ENCODE data around the gene C1QA. TPM values are rescaled to one million over a fixed set of nuclear protein-coding genes. Genes with fewer than 3 reads are reported as not detected.

C1QA gene
- total and polyA plus RNA-seq, 2 of the 13 experiments (the other 11 are each of a cell fraction or from before 2014, with no cell fraction given): not detected

GRCh38 chr1:22618056-22618455 lies 18.4 kb upstream of the C1QA start:
- Histone ChIP-seq H3K36me3 (replicated peaks in 1 of 2; ENCODE audit: control insufficient read depth in 1 of 2, insufficient read depth in 2 of 2, low read length in 2 of 2) (no peaks in the 10 kb centered on the region), H3K9ac (ENCODE audit: insufficient read depth, low read depth, low read length) (no peak overlapping the region), H3K27ac (ENCODE audit: extremely low read length, insufficient read depth, low read length) (no peak overlapping the region), H3K4me3 (replicated peaks in 1 of 3; ENCODE audit: insufficient read depth in 1 of 3, low read depth in 2 of 3, low read length in 3 of 3) (no peak overlapping the region), H3K4me2 (ENCODE audit: low read depth, low read length) (no peak overlapping the region), H3K4me1 (ENCODE audit: insufficient read depth, low read length) (no peaks in the 10 kb centered on the region), H3K27me3 (ENCODE audit: control insufficient read depth in 1 of 2, insufficient read depth in 2 of 2, low read length in 2 of 2) (peaks cover 6 to 50% of the 10 kb centered on the region in 2 experiments), H3K9me3 (ENCODE audit: low read length) (no peaks in the 10 kb centered on the region), H2AFZ (ENCODE audit: low read length) (no peak overlapping the region), H3K79me2 (ENCODE audit: insufficient read depth, low read length) (no peaks in the 10 kb centered on the region), H4K20me1 (ENCODE audit: insufficient read depth, low read length) (0 out of 2 replicates have a peak, but pooled peaks cover 6% of the 10 kb centered on the region)
- no peak for DNase-seq (ENCODE audit: low spot score)
- ATAC-seq: no peak
- BruUV-seq (replicated peaks): no TSS peak
- POLR2A ChIA-PET: no interaction called here
- CTCF ChIA-PET (ENCODE audit: low intra/inter-chr PET ratio, low total read pairs): no interaction called here
- WGBS (ENCODE audit: low lambda C conversion rate): 9% methylated on average over 15 of the region's 16 CpGs
- TF ChIP-seq AGO1 (IDR thresholded peaks at IDR 0.05; ENCODE audit: low read depth, low read length, poor library complexity, severe bottlenecking) (no peak), TRIM24 (CRISPR knock-in tag; IDR thresholded peaks at IDR 0.05) (no peak), ZNF496 (CRISPR knock-in tag; IDR thresholded peaks at IDR 0.05; ENCODE audit: insufficient replicate concordance) (no peak), XRCC5 (optimal IDR thresholded peaks at IDR 0.05; ENCODE audit: low read length) (no peak), ZNF512B (CRISPR knock-in tag; IDR thresholded peaks at IDR 0.05; ENCODE audit: borderline replicate concordance) (no peak), GABPA (IDR thresholded peaks at IDR 0.05; ENCODE audit: low read depth, low read length) (no peak), GABPA (CRISPR knock-in tag; IDR thresholded peaks at IDR 0.05; ENCODE audit: low read depth) (no peak), NFIB (CRISPR knock-in tag; IDR thresholded peaks at IDR 0.05; ENCODE audit: borderline replicate concordance) (no peak), ZSCAN22 (CRISPR knock-in tag; IDR thresholded peaks at IDR 0.05) (no peak), PHF20 (CRISPR knock-in tag; IDR thresholded peaks at IDR 0.05) (no peak), ZNF790 (CRISPR knock-in tag; IDR thresholded peaks at IDR 0.05; ENCODE audit: borderline replicate concordance) (no peak), ZNF792 (CRISPR knock-in tag; IDR thresholded peaks at IDR 0.05) (no peak), ZNF607 (CRISPR knock-in tag; IDR thresholded peaks at IDR 0.05; ENCODE audit: borderline replicate concordance) (no peak), ATAD3A (CRISPR knock-in tag; IDR thresholded peaks at IDR 0.05) (no peak), REL (CRISPR knock-in tag; conservative IDR thresholded peaks at IDR 0.05) (no peak)
- TF ChIP-seq, protein P1, sequence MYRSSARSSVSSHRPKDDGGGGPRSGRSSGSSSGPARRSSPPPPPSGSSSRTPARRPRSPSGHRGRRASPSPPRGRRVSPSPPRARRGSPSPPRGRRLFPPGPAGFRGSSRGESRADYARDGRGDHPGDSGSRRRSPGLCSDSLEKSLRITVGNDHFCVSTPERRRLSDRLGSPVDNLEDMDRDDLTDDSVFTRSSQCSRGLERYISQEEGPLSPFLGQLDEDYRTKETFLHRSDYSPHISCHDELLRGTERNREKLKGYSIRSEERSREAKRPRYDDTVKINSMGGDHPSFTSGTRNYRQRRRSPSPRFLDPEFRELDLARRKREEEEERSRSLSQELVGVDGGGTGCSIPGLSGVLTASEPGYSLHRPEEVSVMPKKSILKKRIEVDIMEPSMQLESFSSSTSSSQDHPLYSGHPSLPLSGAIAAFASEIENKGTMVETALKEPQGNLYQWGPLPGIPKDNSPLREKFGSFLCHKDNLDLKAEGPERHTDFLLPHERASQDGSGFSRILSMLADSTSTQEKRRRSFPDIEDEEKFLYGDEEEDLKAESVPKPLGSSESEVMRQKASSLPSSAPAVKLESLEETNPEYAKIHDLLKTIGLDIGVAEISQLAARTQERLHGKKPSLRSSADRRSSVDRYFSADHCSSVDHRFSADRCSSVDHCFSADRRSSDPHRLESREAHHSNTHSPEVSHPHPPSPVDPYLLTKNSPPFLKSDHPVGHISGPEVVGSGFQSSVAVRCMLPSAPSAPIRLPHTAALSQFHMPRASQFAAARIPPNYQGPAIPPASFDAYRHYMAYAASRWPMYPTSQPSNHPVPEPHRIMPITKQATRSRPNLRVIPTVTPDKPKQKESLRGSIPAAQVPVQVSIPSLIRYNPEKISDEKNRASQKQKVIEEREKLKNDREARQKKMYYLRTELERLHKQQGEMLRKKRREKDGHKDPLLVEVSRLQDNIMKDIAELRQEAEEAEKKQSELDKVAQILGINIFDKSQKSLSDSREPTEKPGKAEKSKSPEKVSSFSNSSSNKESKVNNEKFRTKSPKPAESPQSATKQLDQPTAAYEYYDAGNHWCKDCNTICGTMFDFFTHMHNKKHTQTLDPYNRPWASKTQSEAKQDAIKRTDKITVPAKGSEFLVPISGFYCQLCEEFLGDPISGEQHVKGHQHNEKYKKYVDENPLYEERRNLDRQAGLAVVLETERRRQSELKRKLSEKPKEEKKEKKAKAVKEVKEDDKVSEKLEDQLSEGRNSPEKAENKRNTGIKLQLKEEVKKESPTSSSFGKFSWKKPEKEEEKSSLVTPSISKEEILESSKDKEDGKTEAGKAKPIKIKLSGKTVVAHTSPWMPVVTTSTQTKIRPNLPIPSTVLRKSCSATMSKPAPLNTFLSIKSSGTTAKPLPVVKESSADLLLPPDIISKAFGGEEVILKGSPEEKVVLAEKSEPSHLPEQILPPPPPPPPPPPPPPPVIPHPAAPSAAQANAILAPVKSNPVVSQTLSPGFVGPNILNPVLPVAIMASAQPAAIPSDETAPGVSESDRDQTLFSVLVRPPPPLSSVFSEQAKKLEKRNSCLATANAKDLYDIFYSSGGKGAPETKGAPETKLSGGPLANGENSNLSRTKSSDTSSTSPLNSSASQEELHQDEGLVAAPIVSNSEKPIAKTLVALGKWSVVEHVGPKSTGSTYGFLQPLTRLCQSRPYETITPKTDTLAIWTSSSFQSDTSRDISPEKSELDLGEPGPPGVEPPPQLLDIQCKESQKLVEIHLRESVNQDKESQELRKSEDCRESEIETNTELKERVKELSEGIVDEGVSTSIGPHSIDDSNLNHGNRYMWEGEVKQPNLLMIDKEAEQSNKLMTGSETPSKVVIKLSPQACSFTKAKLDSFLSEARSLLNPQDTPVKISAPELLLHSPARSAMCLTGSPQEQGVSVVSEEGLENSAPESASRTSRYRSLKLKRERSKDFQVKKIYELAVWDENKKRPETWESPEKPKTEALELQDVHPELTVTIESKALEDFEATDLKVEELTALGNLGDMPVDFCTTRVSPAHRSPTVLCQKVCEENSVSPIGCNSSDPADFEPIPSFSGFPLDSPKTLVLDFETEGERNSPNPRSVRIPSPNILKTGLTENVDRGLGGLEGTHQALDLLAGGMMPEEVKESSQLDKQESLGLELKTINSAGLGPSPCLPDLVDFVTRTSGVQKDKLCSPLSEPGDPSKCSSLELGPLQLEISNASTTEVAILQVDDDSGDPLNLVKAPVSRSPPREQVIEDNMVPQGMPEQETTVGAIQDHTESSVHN (CRISPR knock-in tag; IDR thresholded peaks at IDR 0.05): no peak
- in situ Hi-C loops (cut with HindIII; ENCODE audit: extremely low pct_ligation_motif_present, low pct_unique_long_range_greater_than_20kb) (no loop called here), intact Hi-C loops (cut with micrococcal nuclease; ENCODE audit: unreplicated experiment) (no loop called here)
- FAIRE-seq: no peak

Measured in HepG2 (cell line).